Transverse colon (tissue), 4 donors: ENCODE measurements around the gene GTPBP4. TPM values are rescaled to one million over a fixed set of nuclear protein-coding genes. Genes with fewer than 3 reads are reported as not detected.

ENCODE experiments used
- DNase-seq: peaks from one replicate; pipeline ENCODE4 v3.0.0-alpha.2; 2019
- H3K27ac ChIP-seq, 4 donors: fragments of 200-600 bp; sonication (generic); 2 replicates each; pipeline ENCODE4 v1.5.1; 2016 to 2018; ENCODE audit warnings: inconsistent platforms in 4 of 4
- H3K27me3 ChIP-seq: fragments of 200-600 bp; sonication (generic); 2 replicates; pipeline ENCODE4 v1.5.1; 2017; ENCODE audit warnings: inconsistent platforms
- H3K36me3 ChIP-seq, 4 donors: fragments of 200-600 bp; sonication (generic); 2 replicates each; pipeline ENCODE4 v1.5.1; 2017 to 2019; ENCODE audit warnings: inconsistent platforms in 4 of 4
- H3K4me1 ChIP-seq, 4 donors: fragments of 200-600 bp; sonication (generic); 2 replicates each; pipeline ENCODE4 v1.5.1; 2017 to 2020; ENCODE audit warnings: inconsistent platforms in 4 of 4
- H3K4me3 ChIP-seq, 4 donors: fragments of 200-600 bp; sonication (generic); 1 replicate in 1 of 4; 2 replicates in 3 of 4; pipeline versions ENCODE4 v1.5.1 to v1.6.1; 2017 to 2019; ENCODE audit warnings: inconsistent platforms in 4 of 4
- H3K9me3 ChIP-seq, 2 donors: fragments of 200-600 bp; sonication (generic); 2 replicates each; pipeline ENCODE4 v1.5.1; 2017 to 2019; ENCODE audit warnings: inconsistent platforms in 2 of 2
- CTCF ChIP-seq, 5 experiments: fragments of 200-600 bp in 3 of 5; fragments of 450-650 bp in 2 of 5; sonication (generic) in 3 of 5; IDR thresholded peaks; 1 replicate in 2 of 5; 2 replicates in 3 of 5; pipeline ENCODE4 v1.5.1; 2016 to 2017; ENCODE audit warnings: antibody characterized with exemption in 5 of 5, inconsistent platforms in 3 of 5, mild to moderate bottlenecking in 2 of 5, moderate library complexity in 1 of 5
- EP300 ChIP-seq: sonication (generic); formaldehyde crosslinking; IDR thresholded peaks from one replicate; pipeline ENCODE4 v1.6.1; 2017; ENCODE audit warnings: antibody characterized with exemption, low read depth
- POLR2A ChIP-seq: fragments of 450-650 bp; IDR thresholded peaks from one replicate; pipeline ENCODE4 v1.6.1; 2016; ENCODE audit warnings: antibody characterized with exemption, mild to moderate bottlenecking, moderate library complexity
- POLR2AphosphoS5 ChIP-seq, 3 donors: sonication (generic); formaldehyde crosslinking; IDR thresholded peaks; one replicate each; pipeline ENCODE4 v1.6.1; 2016; ENCODE audit warnings: antibody characterized with exemption in 3 of 3
- WGBS, 2 donors: methylation state at CpG; one replicate each; pipeline ENCODE4 v1.1.5; 2018; ENCODE audit warnings: low coverage in 1 of 2; 5-methylcytosine and 5-hydroxymethylcytosine counted together
- in situ Hi-C, 4 donors: fragments of 200-750 bp; cut with MboI; loops; one replicate each; pipeline versions ENCODE4 v1.15.0 to v1.15.1; 2017; ENCODE audit warnings: low sequenced_read_pairs in 3 of 4, low pct_ligation_motif_present in 1 of 4, low pct_unique_long_range_greater_than_20kb in 1 of 4
- intact Hi-C: fragments of 100-400 bp; cut with DNase I; formaldehyde crosslinking; loops from one replicate; pipeline ENCODE4 v1.15.1; 2023; ENCODE audit warnings: low total_unique reads
- total RNA-seq, 4 donors: library from RNA; depleted of rRNA; stranded (reverse); fragments of >200 nt; gene quantifications; one replicate each; pipeline ENCODE4 v1.1.0, GENCODE V29; 2016

GTPBP4 gene
- total RNA-seq, 4 donors from 2014 or later = 9.4 to 25.4 (median 17.1) TPM

DNA sequence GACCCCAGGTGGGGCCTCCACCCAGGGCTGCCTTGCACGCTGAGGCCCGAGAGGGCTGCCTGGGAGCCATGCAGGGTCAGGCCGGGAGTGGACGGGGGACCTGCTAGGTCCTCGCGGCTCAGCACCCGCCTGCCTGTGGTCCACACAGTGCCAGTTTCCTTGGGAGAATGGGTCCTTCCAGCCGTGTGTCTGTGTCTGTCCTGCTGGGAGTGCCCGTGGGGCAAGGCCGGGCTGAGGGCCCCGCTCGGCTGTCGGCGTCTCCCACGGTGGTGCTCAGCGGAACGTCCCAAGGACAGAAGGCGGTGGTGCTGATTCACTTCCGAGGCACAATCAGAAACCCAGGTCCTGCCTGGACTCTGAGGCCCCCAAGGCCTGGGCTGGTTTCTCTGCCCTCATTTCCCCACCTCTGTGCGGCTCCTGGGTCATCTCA lies 23.2 kb upstream of the GTPBP4 start:
- TF ChIP-seq POLR2AphosphoS5 (IDR thresholded peaks at IDR 0.05) = no peak
- no peak for DNase-seq
- Histone ChIP-seq H3K4me3 (no peak overlapping the region), H3K27me3 (no peaks in the 10 kb centered on the region), H3K9me3 (no peaks in the 10 kb centered on the region), H3K27ac (peak overlapping the region in 1 of 4 donors; percentile 2), H3K36me3 (no peaks in the 10 kb centered on the region), H3K4me1 (no peaks in the 10 kb centered on the region)
- intact Hi-C loops = no loop called here
- WGBS, 2 donors = 81% methylated on average over 12 of the region's 20 CpGs; no CpG with 5 or more reads in 1 of the 2 donors
- in situ Hi-C loops = no loop called here

- 85% methylated on average over 20 of the region's 20 CpGs; no CpG with 5 or more reads in 1 of the 2 donors for WGBS, 2 donors
- TF ChIP-seq EP300 (no peak), POLR2A (no peak), POLR2AphosphoS5 (IDR thresholded peaks at IDR 0.05) (no peak), CTCF (IDR thresholded peaks at IDR 0.05) (no peak)
- in situ Hi-C loops = no loop called here
- no peaks in the 10 kb centered on the region for H3K27me3 ChIP-seq
- no peak overlapping the region for H3K27ac ChIP-seq
- no peaks in the 10 kb centered on the region for H3K36me3 ChIP-seq
- intact Hi-C loops = no loop called here
- H3K4me3 ChIP-seq = no peak overlapping the region
- no peaks in the 10 kb centered on the region for H3K9me3 ChIP-seq
- DNase-seq = no peak
- H3K4me1 ChIP-seq = peaks cover 3 to 16% (median 14%) of the 10 kb centered on the region in 4 donors
Measured at GRCh38 chr10:966466-967235, 21.6 kb upstream of the GTPBP4 start.

DNA sequence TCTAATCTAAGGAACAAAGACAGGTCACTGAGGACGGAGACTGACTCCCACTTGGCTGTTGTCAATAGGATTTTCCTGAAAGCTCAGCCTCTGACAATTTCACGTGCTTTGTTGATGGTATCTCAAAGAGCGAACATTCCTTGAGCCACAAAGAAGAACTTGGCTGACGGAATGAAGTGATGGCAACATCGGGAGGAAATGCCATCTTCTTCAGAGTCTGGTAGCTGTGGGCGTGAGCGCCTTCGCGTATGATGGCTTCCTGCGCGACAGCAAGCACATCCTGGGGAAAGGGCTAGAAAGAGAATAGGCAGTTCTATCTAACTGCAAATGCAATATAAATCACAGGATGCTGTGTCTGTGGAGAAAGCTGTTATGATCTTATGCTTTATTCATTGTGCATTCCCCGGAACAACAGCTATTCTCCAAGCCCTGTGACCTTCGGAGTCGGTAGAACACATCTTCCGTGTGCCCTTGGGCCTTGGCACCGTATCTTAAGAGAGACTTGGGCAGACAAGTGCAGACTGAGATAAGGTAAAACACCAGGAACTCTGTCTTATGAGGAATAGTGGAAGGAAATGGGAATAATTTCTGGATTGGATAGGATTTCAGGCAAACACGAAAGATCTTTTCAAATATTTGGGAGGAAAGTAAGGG lies 19.6 kb upstream of the GTPBP4 start:
- intact Hi-C loops (no loop called here), in situ Hi-C loops (no loop called here)
- Histone ChIP-seq H3K27ac (no peak overlapping the region), H3K4me1 (peaks cover 3 to 17% (median 14%) of the 10 kb centered on the region in 4 donors), H3K4me3 (no peak overlapping the region), H3K27me3 (no peaks in the 10 kb centered on the region), H3K9me3 (no peaks in the 10 kb centered on the region), H3K36me3 (no peaks in the 10 kb centered on the region)
- 81 to 83% methylated on average over 6 to 17 of the region's 17 CpGs for WGBS, 2 donors
- TF ChIP-seq CTCF (IDR thresholded peaks at IDR 0.05) (no peak), EP300 (no peak), POLR2AphosphoS5 (IDR thresholded peaks at IDR 0.05) (no peak), POLR2A (no peak)
- DNase-seq = no peak

GRCh38 chr10:969473-970150 lies 18.6 kb upstream of the GTPBP4 start:
- no peak for DNase-seq
- no peak for TF ChIP-seq CTCF (IDR thresholded peaks at IDR 0.05)
- no peak for TF ChIP-seq POLR2AphosphoS5 (IDR thresholded peaks at IDR 0.05)
- no peak for TF ChIP-seq EP300
- no peak for TF ChIP-seq POLR2A
- H3K9me3 ChIP-seq = no peaks in the 10 kb centered on the region
- peaks cover 3 to 17% (median 14%) of the 10 kb centered on the region in 4 donors for H3K4me1 ChIP-seq
- 81 to 87% methylated on average over 8 to 15 of the region's 15 CpGs for WGBS, 2 donors
- no peaks in the 10 kb centered on the region for H3K27me3 ChIP-seq
- no peaks in the 10 kb centered on the region for H3K36me3 ChIP-seq
- intact Hi-C loops = no loop called here
- H3K4me3 ChIP-seq = no peak overlapping the region
- no peak overlapping the region for H3K27ac ChIP-seq
- in situ Hi-C loops = no loop called here
